Effector CD8-positive, alpha-beta T cell (primary cell): ENCODE results near the gene KL.

Source experiments
- DNase-seq: peaks from one replicate; lab custom pipeline; 2025; lab: John Stamatoyannopoulos, UW

KL gene

GRCh38 chr13:33080972-33081590, 64.9 kb downstream of the KL start:
- no peak for DNase-seq

- no peak for DNase-seq
These were observed 65.4 kb downstream of the KL start for GRCh38 chr13:33081666-33082065.

GRCh38 chr13:33083054-33083453, 66.8 kb downstream of the KL start:
- DNase-seq: no peak

GRCh38 chr13:33087091-33087490, 70.9 kb downstream of the KL start:
- no peak for DNase-seq

GRCh38 chr13:33087790-33088189, 71.6 kb downstream of the KL start:
- DNase-seq: no peak

- no peak for DNase-seq
These were observed 73.1 kb downstream of the KL start for GRCh38 chr13:33089311-33089710.

- no peak for DNase-seq
These were observed 74.7 kb downstream of the KL start for GRCh38 chr13:33090755-33091414.

- DNase-seq: no peak
These were observed 75.2 kb downstream of the KL start for GRCh38 chr13:33091415-33091774.

GRCh38 chr13:33092073-33092987, 76.1 kb downstream of the KL start:
- DNase-seq: no peak

- no peak for DNase-seq
These were observed 80.8 kb downstream of the KL start for GRCh38 chr13:33096886-33097605.

GRCh38 chr13:33099860-33100259, 83.6 kb downstream of the KL start:
- no peak for DNase-seq

GRCh38 chr13:33100886-33101285, 84.7 kb downstream of the KL start:
- no peak for DNase-seq

GRCh38 chr13:33101835-33102234, 85.6 kb downstream of the KL start:
- no peak for DNase-seq

- DNase-seq: no peak
These were observed 87.2 kb downstream of the KL start for GRCh38 chr13:33103457-33103856.

- no peak for DNase-seq
These were observed 89.3 kb downstream of the KL start for GRCh38 chr13:33105387-33106005.

GRCh38 chr13:33106656-33107360, 90.6 kb downstream of the KL start:
- no peak for DNase-seq

GRCh38 chr13:33107361-33107760, 91.1 kb downstream of the KL start:
- DNase-seq: no peak

- no peak for DNase-seq
These were observed 92.4 kb downstream of the KL start for GRCh38 chr13:33108620-33109019.

GRCh38 chr13:33109271-33109697, 93.1 kb downstream of the KL start:
- no peak for DNase-seq

GRCh38 chr13:33109801-33110200, 93.6 kb downstream of the KL start:
- no peak for DNase-seq

GRCh38 chr13:33110386-33110712, 94.1 kb downstream of the KL start:
- no peak for DNase-seq
